Activated T-helper 17 cell treated with anti-CD3 and anti-CD28 coated beads, Interleukin-2, amount 50 U/mL, for 72 hours (primary cell): Measurements from ENCODE around the gene TRIO. TPM values are rescaled to one million over a fixed set of nuclear protein-coding genes. Genes with fewer than 3 reads are reported as not detected.
"Not testable (repeated sequence)": the region's sequence is repeated elsewhere in the genome, so short reads cannot be mapped to it uniquely, and the experiment has no call there.

Source experiments
- ATAC-seq: fragments of 150-1000 bp; cut with Tn5 transposase; replicated peaks from 2 replicates; pipeline ENCODE4 v1.10.0; 2021; ENCODE audit warnings: mild to moderate bottlenecking, moderate library complexity
- H3K27ac Mint-ChIP-seq: one replicate; pipeline ENCODE4 v1.8.0; 2022; ENCODE audit warnings: mixed read lengths
- H3K27me3 Mint-ChIP-seq: one replicate; pipeline ENCODE4 v1.8.0; 2022; ENCODE audit warnings: mixed read lengths
- H3K36me3 Mint-ChIP-seq: one replicate; pipeline ENCODE4 v1.8.0; 2022; ENCODE audit warnings: low read depth, mild to moderate bottlenecking, mixed read lengths
- H3K4me1 Mint-ChIP-seq: one replicate; pipeline ENCODE4 v1.8.0; 2022; ENCODE audit warnings: mixed read lengths
- H3K4me3 Mint-ChIP-seq: one replicate; pipeline ENCODE4 v1.8.0; 2022; ENCODE audit warnings: mild to moderate bottlenecking, mixed read lengths
- H3K9me3 Mint-ChIP-seq: one replicate; pipeline ENCODE4 v1.8.0; 2022; ENCODE audit warnings: mixed read lengths
- total RNA-seq, 2 donors: library from RNA; stranded (reverse); gene quantifications; one replicate each; pipeline ENCODE4 v1.2.3, GENCODE V29; 2022

The TRIO gene
- total RNA-seq, 2 donors from 2014 or later, result 13.6 to 21.5 TPM

- H3K27me3 Mint-ChIP-seq, result no peaks in the 10 kb centered on the region
- no peaks in the 10 kb centered on the region for H3K4me1 Mint-ChIP-seq
- no peak overlapping the region for H3K4me3 Mint-ChIP-seq
- H3K9me3 Mint-ChIP-seq, result no peaks in the 10 kb centered on the region
- no peak for ATAC-seq
- no peak overlapping the region for H3K27ac Mint-ChIP-seq
- peaks cover 11% of the 10 kb centered on the region for H3K36me3 Mint-ChIP-seq
Observed at GRCh38 chr5:14374100-14374499, 231.0 kb downstream of the TRIO start.

DNA sequence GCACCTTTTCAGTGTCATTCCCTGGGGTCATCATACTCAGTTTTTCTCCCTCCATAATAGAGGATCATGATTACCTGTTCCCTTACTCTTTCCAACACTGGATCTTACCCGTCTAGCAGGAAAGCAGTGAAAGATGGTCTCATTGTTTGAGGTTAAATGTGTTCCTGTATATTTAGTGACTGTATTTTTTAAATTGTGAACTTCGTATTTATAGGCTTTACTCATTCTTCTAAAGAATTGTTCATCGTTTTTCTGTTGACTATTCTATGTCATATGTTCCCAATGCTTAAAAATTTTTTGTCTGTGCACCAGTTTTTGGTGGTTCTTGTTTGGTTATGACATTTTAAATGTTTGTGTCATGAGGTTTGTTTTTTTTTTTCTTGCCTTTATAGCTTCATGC, 233.6 kb downstream of the TRIO start:
- no peaks in the 10 kb centered on the region for H3K4me1 Mint-ChIP-seq
- H3K36me3 Mint-ChIP-seq, result no peaks in the 10 kb centered on the region
- H3K9me3 Mint-ChIP-seq, result no peaks in the 10 kb centered on the region
- H3K4me3 Mint-ChIP-seq, result no peak overlapping the region
- ATAC-seq, result no peak
- no peaks in the 10 kb centered on the region for H3K27me3 Mint-ChIP-seq
- no peak overlapping the region for H3K27ac Mint-ChIP-seq

- no peak for ATAC-seq
- Mint-ChIP-seq H3K36me3 (no peaks in the 10 kb centered on the region), H3K9me3 (no peaks in the 10 kb centered on the region), H3K4me1 (no peaks in the 10 kb centered on the region), H3K27me3 (no peaks in the 10 kb centered on the region), H3K27ac (no peak overlapping the region), H3K4me3 (no peak overlapping the region)
Observed at GRCh38 chr5:14379739-14380497, 236.8 kb downstream of the TRIO start.

DNA sequence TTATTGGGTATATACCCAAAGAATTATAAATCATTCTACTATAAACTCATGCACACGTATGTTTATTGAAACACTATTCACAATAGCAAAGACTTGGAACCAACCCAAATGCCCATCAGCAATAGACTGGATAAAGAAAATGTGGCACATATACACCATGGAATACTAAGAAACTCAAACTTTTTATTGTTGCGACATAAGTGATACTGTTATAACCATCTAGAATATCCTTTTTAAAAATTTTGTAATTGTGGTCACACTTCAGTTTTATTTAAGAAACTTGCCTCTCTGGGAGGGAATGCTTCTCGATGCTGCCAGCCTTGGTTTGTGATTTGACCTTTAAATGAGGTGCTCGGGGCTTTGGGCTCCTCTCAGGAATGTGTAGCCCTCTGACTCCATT, 237.6 kb downstream of the TRIO start:
- H3K27me3 Mint-ChIP-seq, result no peaks in the 10 kb centered on the region
- H3K36me3 Mint-ChIP-seq, result no peaks in the 10 kb centered on the region
- H3K4me1 Mint-ChIP-seq, result no peaks in the 10 kb centered on the region
- H3K4me3 Mint-ChIP-seq, result no peak overlapping the region
- H3K9me3 Mint-ChIP-seq, result no peaks in the 10 kb centered on the region
- ATAC-seq, result no peak
- no peak overlapping the region for H3K27ac Mint-ChIP-seq

DNA sequence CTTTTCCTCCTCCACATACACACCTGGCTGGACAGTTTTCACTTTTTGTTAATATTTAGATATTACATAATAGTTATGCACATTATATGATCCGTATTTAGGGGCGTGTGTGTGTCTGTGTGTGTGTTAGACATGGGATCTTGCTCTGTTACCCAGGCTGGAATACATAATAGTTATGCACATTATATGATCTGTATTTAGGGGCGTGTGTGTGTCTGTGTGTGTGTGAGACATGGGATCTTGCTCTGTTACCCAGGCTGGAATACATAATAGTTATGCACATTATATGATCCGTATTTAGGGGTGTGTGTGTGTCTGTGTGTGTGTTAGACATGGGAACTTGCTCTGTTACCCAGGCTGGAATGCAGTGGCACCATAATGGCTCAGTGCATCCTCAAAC, 239.5 kb downstream of the TRIO start:
- no peaks in the 10 kb centered on the region for H3K36me3 Mint-ChIP-seq
- no peak overlapping the region for H3K27ac Mint-ChIP-seq
- no peaks in the 10 kb centered on the region for H3K4me1 Mint-ChIP-seq
- H3K9me3 Mint-ChIP-seq, result no peaks in the 10 kb centered on the region
- no peak for ATAC-seq
- no peak overlapping the region for H3K4me3 Mint-ChIP-seq
- no peaks in the 10 kb centered on the region for H3K27me3 Mint-ChIP-seq

DNA sequence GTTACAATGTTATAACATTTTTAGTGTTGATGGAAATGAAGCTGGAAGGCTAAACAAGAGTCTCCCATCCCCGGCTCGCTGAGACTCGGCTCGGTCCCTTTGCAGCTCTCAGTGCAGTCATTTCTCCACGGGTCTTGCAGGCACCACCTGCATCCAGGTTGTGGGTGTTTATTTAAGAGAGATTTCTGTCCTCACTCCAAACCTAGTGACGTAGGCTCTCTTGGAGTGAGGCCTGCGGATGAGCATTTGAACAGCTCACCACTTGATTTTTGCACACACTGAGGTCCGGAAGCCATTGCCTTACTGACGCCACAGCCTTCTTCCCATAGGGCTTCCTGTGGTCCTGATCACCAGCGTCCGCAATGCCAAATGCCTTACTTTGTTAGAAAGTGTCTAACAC, 240.8 kb downstream of the TRIO start:
- H3K27me3 Mint-ChIP-seq, result no peaks in the 10 kb centered on the region
- H3K4me3 Mint-ChIP-seq, result no peak overlapping the region
- H3K27ac Mint-ChIP-seq, result no peak overlapping the region
- no peaks in the 10 kb centered on the region for H3K4me1 Mint-ChIP-seq
- no peaks in the 10 kb centered on the region for H3K36me3 Mint-ChIP-seq
- no peaks in the 10 kb centered on the region for H3K9me3 Mint-ChIP-seq
- ATAC-seq, result no peak

- no peak overlapping the region for H3K27ac Mint-ChIP-seq
- no peaks in the 10 kb centered on the region for H3K4me1 Mint-ChIP-seq
- H3K9me3 Mint-ChIP-seq, result no peaks in the 10 kb centered on the region
- no peaks in the 10 kb centered on the region for H3K27me3 Mint-ChIP-seq
- no peak overlapping the region for H3K4me3 Mint-ChIP-seq
- H3K36me3 Mint-ChIP-seq, result no peaks in the 10 kb centered on the region
- ATAC-seq, result no peak
Observed at GRCh38 chr5:14385019-14385418, 241.9 kb downstream of the TRIO start.

DNA sequence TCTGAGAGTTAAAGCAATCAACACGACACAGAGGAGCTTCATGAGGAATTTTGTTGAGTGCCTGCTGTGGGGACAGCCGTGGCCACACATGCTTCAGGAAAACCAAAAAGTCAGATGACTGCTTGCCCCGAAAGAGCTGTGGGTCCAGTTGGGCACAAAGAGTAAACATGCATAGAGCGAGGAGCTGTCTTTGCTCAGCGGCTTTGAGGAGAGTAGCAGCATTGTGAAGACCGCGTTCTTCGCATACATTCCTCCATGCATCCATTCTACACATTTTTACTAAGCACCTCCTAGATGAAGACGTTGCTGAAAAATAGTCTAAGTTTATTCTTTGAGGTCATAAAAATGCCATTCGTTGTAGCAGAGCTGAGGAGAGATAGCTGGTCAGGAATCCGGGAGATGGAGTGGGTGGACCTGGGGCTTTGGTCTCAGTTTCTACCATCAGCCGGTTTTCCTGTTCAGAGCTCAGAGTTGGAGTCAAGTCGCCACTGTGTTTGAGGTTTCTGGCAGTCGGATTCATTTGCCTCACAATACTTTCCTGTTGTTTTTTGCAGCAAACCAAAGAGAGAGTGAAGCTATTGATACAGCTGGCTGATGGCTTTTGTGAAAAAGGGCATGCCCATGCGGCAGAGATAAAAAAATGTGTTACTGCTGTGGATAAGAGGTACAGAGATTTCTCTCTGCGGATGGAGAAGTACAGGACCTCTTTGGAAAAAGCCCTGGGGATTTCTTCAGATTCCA, 243.9 kb downstream of the TRIO start:
- no peaks in the 10 kb centered on the region for H3K4me1 Mint-ChIP-seq
- no peak overlapping the region for H3K27ac Mint-ChIP-seq
- H3K4me3 Mint-ChIP-seq, result no peak overlapping the region
- ATAC-seq, result no peak
- peaks cover 7% of the 10 kb centered on the region for H3K36me3 Mint-ChIP-seq
- no peaks in the 10 kb centered on the region for H3K9me3 Mint-ChIP-seq
- no peaks in the 10 kb centered on the region for H3K27me3 Mint-ChIP-seq

- Mint-ChIP-seq H3K36me3 (peaks cover 7% of the 10 kb centered on the region), H3K4me1 (no peaks in the 10 kb centered on the region), H3K9me3 (no peaks in the 10 kb centered on the region), H3K4me3 (no peak overlapping the region), H3K27ac (no peak overlapping the region), H3K27me3 (no peaks in the 10 kb centered on the region)
- ATAC-seq, result no peak
Observed at GRCh38 chr5:14388741-14389140, 245.6 kb downstream of the TRIO start.

DNA sequence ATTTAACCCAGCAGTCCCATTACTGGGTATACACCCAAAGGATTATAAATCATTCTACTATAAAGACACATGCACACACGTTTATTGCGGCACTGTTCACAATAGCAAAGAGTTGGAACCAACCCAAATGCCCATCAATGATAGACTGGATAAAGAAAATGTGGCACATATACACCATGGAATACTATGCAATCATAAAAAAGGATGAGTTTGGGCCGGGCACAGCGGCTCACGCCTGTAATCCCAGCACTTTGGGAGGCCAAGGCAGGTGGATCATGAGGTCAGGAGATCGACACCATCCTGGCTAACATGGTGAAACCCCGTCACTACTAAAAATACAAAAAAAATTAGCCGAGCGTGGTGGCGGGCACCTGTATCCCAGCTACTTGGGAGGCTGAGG, 249.4 kb downstream of the TRIO start:
- H3K27ac Mint-ChIP-seq, H3K27me3 Mint-ChIP-seq, H3K4me1 Mint-ChIP-seq, ATAC-seq, H3K36me3 Mint-ChIP-seq, H3K4me3 Mint-ChIP-seq, H3K9me3 Mint-ChIP-seq: not testable (repeated sequence)

- Mint-ChIP-seq H3K9me3 (no peaks in the 10 kb centered on the region), H3K36me3 (peaks cover 7% of the 10 kb centered on the region), H3K4me1 (no peaks in the 10 kb centered on the region), H3K4me3 (no peak overlapping the region), H3K27ac (no peak overlapping the region), H3K27me3 (no peaks in the 10 kb centered on the region)
- ATAC-seq, result no peak
Observed at GRCh38 chr5:14394365-14394764, 251.2 kb downstream of the TRIO start.

DNA sequence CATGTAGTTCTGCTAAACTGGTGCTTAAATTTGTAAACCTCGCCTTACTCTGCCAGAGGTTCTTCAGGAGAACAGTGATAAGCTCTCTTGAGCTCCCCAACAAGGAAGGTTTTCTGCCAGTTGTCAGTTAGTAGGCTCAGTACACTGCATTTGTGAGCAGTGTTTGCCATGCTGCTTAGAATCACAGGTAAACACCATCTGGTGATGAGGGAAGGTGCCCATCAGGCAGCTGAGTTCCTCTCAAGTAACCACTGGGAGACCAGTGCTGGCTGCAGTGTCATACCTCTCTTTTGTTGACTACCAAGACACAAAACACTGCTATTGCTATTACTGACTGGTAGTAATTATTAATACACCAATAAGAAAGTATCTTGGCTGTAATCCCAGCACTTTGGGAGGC, 252.3 kb downstream of the TRIO start:
- Mint-ChIP-seq H3K27ac (no peak overlapping the region), H3K36me3 (peaks cover 3% of the 10 kb centered on the region), H3K4me3 (no peak overlapping the region), H3K27me3 (no peaks in the 10 kb centered on the region), H3K4me1 (no peaks in the 10 kb centered on the region), H3K9me3 (no peaks in the 10 kb centered on the region)
- ATAC-seq, result no peak

DNA sequence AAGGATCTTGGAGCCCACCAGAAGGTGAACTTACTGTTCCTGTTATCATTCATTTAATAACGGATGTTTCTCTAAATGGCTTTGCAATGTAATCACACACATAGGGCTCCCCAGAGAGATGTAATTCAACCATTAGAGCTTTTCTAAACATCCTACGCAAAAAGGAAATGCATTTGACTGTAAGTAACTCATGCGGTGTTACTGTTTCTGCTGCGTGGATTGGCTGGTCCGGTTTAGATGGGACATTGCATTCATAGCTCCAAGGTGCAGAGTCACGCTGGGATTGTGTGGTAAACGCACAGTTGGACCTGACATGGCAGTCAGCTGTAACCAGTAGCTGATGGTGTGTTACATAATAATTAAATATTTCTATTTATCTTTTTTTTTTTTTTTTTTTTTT, 252.9 kb downstream of the TRIO start:
- Mint-ChIP-seq H3K36me3 (no peaks in the 10 kb centered on the region), H3K27me3 (no peaks in the 10 kb centered on the region), H3K27ac (no peak overlapping the region), H3K4me3 (no peak overlapping the region), H3K4me1 (peaks cover 1% of the 10 kb centered on the region), H3K9me3 (no peaks in the 10 kb centered on the region)
- ATAC-seq, result no peak

DNA sequence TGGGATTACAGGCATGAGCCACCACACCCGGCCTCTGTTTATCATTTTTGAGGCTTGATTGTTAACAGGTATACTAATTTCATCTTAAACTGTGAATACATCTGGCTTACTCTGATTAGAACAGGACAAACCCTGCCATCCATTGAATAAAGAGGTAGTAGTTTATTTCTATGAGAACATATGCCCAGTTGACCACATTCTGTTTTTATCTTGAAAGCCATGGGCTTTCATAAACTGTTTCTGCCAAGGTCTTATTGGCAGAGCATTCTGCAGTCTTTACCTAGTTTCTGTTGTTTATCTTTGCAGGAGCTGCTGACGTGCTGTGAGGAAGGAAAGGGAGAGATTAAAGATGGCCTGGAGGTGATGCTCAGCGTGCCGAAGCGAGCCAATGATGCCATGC, 253.6 kb downstream of the TRIO start:
- Mint-ChIP-seq H3K9me3 (no peaks in the 10 kb centered on the region), H3K27me3 (no peaks in the 10 kb centered on the region), H3K36me3 (no peaks in the 10 kb centered on the region), H3K4me3 (no peak overlapping the region), H3K4me1 (peaks cover 5% of the 10 kb centered on the region), H3K27ac (no peak overlapping the region)
- ATAC-seq, result no peak

DNA sequence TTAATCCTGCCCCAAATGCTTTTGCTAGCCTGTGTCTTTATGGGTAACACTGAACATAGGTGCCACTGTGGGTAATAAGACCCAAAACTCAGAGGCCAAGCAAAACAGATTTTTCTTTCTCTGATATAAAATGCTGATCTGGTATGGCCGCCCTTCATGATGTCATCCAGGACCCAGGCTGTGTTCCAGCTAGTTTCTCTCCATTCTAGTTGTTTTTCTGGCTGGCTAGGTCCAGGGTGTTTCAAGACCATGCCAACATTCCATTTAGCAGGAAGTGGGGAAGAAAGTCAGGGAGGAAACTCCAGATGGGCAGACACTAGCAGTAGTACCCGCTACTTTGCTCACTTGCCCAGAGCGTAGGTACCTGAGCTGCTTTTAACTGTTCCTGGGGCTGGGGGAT, 254.6 kb downstream of the TRIO start:
- peaks cover 3% of the 10 kb centered on the region for H3K27me3 Mint-ChIP-seq
- no peak overlapping the region for H3K4me3 Mint-ChIP-seq
- peaks cover 4% of the 10 kb centered on the region for H3K9me3 Mint-ChIP-seq
- no peak overlapping the region for H3K27ac Mint-ChIP-seq
- H3K36me3 Mint-ChIP-seq, result no peaks in the 10 kb centered on the region
- peaks cover 12% of the 10 kb centered on the region for H3K4me1 Mint-ChIP-seq
- ATAC-seq, result no peak
